SK-N-SH treated with all-trans-retinoic acid at 6 μM for 48 hours (cell line): ENCODE measurements around the gene RIN3.

Experiments
- ATAC-seq: fragments of 200-7000 bp; cut with Tn5 transposase; 3 replicates; pipeline ENCODE4 v1.9.1; 2020; ENCODE audit warnings: mild to moderate bottlenecking, moderate library complexity
- ARNTL ChIP-seq: fragments of 450-650 bp; formaldehyde crosslinking; IDR thresholded peaks from 2 replicates; pipeline ENCODE4 v1.5.0; 2020; ENCODE audit warnings: low read depth, mild to moderate bottlenecking, moderate library complexity, borderline replicate concordance
- BACH2 ChIP-seq: fragments of 250-450 bp; sonication (Bioruptor Pico); IDR thresholded peaks from 2 replicates; pipeline ENCODE4 v1.9.0; 2021; ENCODE audit warnings: mild to moderate bottlenecking, borderline replicate concordance
- CSDC2 ChIP-seq: fragments of 250-450 bp; sonication (Bioruptor Pico); IDR thresholded peaks from 2 replicates; pipeline ENCODE4 v1.5.0; 2020; ENCODE audit warnings: mild to moderate bottlenecking, moderate library complexity
- ESRRG ChIP-seq: fragments of 250-450 bp; sonication (Bioruptor Pico); IDR thresholded peaks from 2 replicates; pipeline ENCODE4 v1.6.1; 2021; ENCODE audit warnings: mild to moderate bottlenecking
- GLIS3 ChIP-seq: fragments of 250-450 bp; sonication (Bioruptor Pico); IDR thresholded peaks from 2 replicates; pipeline ENCODE4 v1.5.0; 2020; ENCODE audit warnings: mild to moderate bottlenecking, moderate library complexity
- ISL1 ChIP-seq: fragments of 250-450 bp; sonication (Bioruptor Pico); IDR thresholded peaks from 2 replicates; pipeline ENCODE4 v2.1.2; 2022; ENCODE audit warnings: mild to moderate bottlenecking, moderate library complexity
- PPARA ChIP-seq: fragments of 250-450 bp; sonication (Bioruptor Pico); IDR thresholded peaks from 2 replicates; pipeline ENCODE4 v1.5.0; 2020; ENCODE audit warnings: mild to moderate bottlenecking, borderline replicate concordance
- RARB ChIP-seq: fragments of 250-450 bp; sonication (Bioruptor Pico); IDR thresholded peaks from 2 replicates; pipeline ENCODE4 v1.8.0; 2021; ENCODE audit warnings: mild to moderate bottlenecking, moderate library complexity
- SNAI2 ChIP-seq: fragments of 250-450 bp; sonication (Bioruptor Pico); IDR thresholded peaks from 2 replicates; pipeline ENCODE4 v1.5.0; 2020; ENCODE audit warnings: mild to moderate bottlenecking, moderate library complexity
- TCF4 ChIP-seq: fragments of 250-450 bp; sonication (Bioruptor Pico); IDR thresholded peaks from 2 replicates; pipeline ENCODE4 v1.8.0; 2021; ENCODE audit warnings: mild to moderate bottlenecking, moderate library complexity, borderline replicate concordance
- TOX ChIP-seq: fragments of 250-450 bp; sonication (Bioruptor Pico); IDR thresholded peaks from 2 replicates; pipeline ENCODE4 v1.8.0; 2021; ENCODE audit warnings: mild to moderate bottlenecking, moderate library complexity, borderline replicate concordance
- ZC3H10 ChIP-seq: fragments of 250-450 bp; sonication (Bioruptor Pico); IDR thresholded peaks from 2 replicates; pipeline ENCODE4 v1.5.1; 2021; ENCODE audit warnings: mild to moderate bottlenecking, moderate library complexity
- ZFP3 ChIP-seq: fragments of 250-450 bp; sonication (Bioruptor Pico); IDR thresholded peaks from 2 replicates; pipeline ENCODE4 v1.5.0; 2020; ENCODE audit warnings: mild to moderate bottlenecking, moderate library complexity
- ZFP30 ChIP-seq: fragments of 450-650 bp; formaldehyde crosslinking; IDR thresholded peaks from 2 replicates; pipeline ENCODE4 v1.5.0; 2022; ENCODE audit warnings: mild to moderate bottlenecking, moderate library complexity
- ZNF565 ChIP-seq: fragments of 450-650 bp; formaldehyde crosslinking; conservative IDR thresholded peaks from 2 replicates; pipeline ENCODE4 v1.5.0; 2020; ENCODE audit warnings: low read depth, mild to moderate bottlenecking, moderate library complexity
- ZNF70 ChIP-seq: fragments of 450-650 bp; formaldehyde crosslinking; IDR thresholded peaks from 2 replicates; pipeline ENCODE4 v1.5.0; 2020; ENCODE audit warnings: mild to moderate bottlenecking, moderate library complexity
- ZNF8 ChIP-seq: fragments of 450-650 bp; formaldehyde crosslinking; IDR thresholded peaks from 2 replicates; pipeline ENCODE4 v1.5.0; 2020; ENCODE audit warnings: mild to moderate bottlenecking, moderate library complexity
- TF ChIP-seq, protein P1 (sequence below): fragments of 250-450 bp; sonication (Bioruptor Pico); IDR thresholded peaks from 2 replicates; pipeline ENCODE4 v1.5.0; 2020; ENCODE audit warnings: mild to moderate bottlenecking, moderate library complexity
- TF ChIP-seq, protein P2 (sequence below): fragments of 250-450 bp; sonication (Bioruptor Pico); IDR thresholded peaks from 2 replicates; pipeline ENCODE4 v1.8.0; 2020; ENCODE audit warnings: mild to moderate bottlenecking, moderate library complexity, borderline replicate concordance
- TF ChIP-seq, protein P3 (sequence below): fragments of 250-450 bp; sonication (Bioruptor Pico); IDR thresholded peaks from 2 replicates; pipeline ENCODE4 v1.5.1; 2020; ENCODE audit warnings: low read depth, mild to moderate bottlenecking, moderate library complexity
- TF ChIP-seq, protein P4 (sequence below): fragments of 250-450 bp; sonication (Bioruptor Pico); IDR thresholded peaks from 2 replicates; pipeline ENCODE4 v1.8.0; 2021; ENCODE audit warnings: low read depth, mild to moderate bottlenecking, moderate library complexity, borderline replicate concordance
- TF ChIP-seq, protein P5 (sequence below): fragments of 250-450 bp; sonication (Bioruptor Pico); IDR thresholded peaks from 2 replicates; pipeline ENCODE4 v1.5.1; 2021; ENCODE audit warnings: mild to moderate bottlenecking, moderate library complexity

RIN3 gene

DNA sequence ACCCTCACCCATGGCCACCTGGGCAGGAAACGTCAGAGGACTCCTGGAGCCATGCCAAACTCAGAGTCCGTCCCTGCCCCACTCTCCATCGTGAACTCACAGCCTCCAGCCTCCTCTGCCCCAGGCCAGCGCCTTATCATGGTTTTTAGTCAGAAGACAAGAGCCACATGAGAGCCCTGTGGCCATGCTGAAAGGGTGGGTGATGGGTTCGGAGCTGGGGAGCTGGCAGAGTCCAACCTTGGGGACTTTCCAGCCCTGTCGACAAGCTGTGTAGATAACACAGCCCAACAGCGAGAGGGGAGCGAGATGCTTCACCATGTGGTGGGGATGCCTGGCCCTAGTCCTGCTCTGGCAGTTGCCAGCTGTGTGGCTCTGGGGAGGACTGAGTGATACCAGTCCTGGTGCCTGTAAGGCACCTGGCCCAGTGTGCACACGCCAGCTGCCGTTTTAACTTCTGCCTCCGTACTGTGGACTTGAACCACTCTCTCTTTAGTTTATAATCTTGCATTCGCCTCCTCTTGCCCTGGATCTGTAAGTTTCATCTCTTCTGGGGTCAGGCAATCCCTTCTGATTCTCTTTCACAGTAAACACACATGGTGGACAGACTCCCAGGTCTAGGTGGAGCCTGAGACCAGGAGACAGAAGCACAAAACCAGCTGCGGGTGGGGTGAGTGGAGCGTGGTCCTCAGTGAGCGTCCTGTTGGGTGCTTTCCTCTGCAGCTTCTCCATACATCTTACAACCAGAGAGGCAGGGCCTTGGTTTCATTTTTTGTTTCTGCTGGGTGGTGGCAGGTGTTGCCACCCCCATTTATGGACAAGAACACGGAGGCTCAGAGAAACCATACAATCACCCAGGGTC is 55.3 kb downstream of the RIN3 start:
- TF ChIP-seq BACH2 (CRISPR knock-in tag) (no peak), ZFP30 (no peak), ARNTL (no peak), ISL1 (no peak), ZFP3 (CRISPR knock-in tag) (no peak), RARB (CRISPR knock-in tag) (no peak)
- TF ChIP-seq, protein P1, sequence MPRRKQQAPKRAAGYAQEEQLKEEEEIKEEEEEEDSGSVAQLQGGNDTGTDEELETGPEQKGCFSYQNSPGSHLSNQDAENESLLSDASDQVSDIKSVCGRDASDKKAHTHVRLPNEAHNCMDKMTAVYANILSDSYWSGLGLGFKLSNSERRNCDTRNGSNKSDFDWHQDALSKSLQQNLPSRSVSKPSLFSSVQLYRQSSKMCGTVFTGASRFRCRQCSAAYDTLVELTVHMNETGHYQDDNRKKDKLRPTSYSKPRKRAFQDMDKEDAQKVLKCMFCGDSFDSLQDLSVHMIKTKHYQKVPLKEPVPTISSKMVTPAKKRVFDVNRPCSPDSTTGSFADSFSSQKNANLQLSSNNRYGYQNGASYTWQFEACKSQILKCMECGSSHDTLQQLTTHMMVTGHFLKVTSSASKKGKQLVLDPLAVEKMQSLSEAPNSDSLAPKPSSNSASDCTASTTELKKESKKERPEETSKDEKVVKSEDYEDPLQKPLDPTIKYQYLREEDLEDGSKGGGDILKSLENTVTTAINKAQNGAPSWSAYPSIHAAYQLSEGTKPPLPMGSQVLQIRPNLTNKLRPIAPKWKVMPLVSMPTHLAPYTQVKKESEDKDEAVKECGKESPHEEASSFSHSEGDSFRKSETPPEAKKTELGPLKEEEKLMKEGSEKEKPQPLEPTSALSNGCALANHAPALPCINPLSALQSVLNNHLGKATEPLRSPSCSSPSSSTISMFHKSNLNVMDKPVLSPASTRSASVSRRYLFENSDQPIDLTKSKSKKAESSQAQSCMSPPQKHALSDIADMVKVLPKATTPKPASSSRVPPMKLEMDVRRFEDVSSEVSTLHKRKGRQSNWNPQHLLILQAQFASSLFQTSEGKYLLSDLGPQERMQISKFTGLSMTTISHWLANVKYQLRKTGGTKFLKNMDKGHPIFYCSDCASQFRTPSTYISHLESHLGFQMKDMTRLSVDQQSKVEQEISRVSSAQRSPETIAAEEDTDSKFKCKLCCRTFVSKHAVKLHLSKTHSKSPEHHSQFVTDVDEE: no peak
- ATAC-seq: no peak; the same call in 2 of the 3 replicates

DNA sequence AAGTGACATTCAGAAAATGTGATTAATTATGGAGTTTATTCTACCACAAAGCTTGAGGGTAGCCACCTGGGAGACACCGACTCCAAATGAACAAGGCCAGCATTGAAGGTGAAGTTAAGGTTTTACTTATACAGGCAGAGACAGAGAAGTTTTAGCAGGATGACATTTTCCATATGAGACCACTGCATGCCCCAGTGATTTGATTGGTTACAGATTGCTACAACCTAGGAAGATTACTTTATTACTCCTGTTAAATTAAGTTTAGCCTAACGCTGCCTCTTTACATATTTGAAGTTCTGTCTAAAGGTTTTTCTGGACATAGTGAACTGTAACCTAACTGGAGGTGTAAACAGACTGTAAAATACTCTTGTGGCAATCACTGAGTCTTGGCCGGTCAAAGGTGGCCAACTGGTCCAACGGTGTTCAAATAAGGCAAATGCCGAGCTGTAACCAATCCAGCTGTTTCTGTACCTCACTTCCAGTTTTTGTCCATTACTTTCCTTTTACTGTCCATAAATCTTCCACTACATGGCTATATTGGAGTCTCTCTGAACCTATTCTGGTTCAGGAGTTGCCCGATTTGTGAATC is 57.2 kb downstream of the RIN3 start:
- ATAC-seq: no peak
- no peak for TF ChIP-seq TCF4
- no peak for TF ChIP-seq ZNF70 (CRISPR knock-in tag)
- no peak for TF ChIP-seq ZNF8 (CRISPR knock-in tag)
- TF ChIP-seq ISL1: no peak
- TF ChIP-seq, protein P2, sequence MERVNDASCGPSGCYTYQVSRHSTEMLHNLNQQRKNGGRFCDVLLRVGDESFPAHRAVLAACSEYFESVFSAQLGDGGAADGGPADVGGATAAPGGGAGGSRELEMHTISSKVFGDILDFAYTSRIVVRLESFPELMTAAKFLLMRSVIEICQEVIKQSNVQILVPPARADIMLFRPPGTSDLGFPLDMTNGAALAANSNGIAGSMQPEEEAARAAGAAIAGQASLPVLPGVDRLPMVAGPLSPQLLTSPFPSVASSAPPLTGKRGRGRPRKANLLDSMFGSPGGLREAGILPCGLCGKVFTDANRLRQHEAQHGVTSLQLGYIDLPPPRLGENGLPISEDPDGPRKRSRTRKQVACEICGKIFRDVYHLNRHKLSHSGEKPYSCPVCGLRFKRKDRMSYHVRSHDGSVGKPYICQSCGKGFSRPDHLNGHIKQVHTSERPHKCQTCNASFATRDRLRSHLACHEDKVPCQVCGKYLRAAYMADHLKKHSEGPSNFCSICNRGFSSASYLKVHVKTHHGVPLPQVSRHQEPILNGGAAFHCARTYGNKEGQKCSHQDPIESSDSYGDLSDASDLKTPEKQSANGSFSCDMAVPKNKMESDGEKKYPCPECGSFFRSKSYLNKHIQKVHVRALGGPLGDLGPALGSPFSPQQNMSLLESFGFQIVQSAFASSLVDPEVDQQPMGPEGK: no peak
- TF ChIP-seq, protein P3, sequence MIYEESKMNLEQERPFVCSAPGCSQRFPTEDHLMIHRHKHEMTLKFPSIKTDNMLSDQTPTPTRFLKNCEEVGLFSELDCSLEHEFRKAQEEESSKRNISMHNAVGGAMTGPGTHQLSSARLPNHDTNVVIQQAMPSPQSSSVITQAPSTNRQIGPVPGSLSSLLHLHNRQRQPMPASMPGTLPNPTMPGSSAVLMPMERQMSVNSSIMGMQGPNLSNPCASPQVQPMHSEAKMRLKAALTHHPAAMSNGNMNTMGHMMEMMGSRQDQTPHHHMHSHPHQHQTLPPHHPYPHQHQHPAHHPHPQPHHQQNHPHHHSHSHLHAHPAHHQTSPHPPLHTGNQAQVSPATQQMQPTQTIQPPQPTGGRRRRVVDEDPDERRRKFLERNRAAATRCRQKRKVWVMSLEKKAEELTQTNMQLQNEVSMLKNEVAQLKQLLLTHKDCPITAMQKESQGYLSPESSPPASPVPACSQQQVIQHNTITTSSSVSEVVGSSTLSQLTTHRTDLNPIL (CRISPR knock-in tag): no peak
- no peak for TF ChIP-seq ZC3H10 (CRISPR knock-in tag)
- TF ChIP-seq, protein P4, sequence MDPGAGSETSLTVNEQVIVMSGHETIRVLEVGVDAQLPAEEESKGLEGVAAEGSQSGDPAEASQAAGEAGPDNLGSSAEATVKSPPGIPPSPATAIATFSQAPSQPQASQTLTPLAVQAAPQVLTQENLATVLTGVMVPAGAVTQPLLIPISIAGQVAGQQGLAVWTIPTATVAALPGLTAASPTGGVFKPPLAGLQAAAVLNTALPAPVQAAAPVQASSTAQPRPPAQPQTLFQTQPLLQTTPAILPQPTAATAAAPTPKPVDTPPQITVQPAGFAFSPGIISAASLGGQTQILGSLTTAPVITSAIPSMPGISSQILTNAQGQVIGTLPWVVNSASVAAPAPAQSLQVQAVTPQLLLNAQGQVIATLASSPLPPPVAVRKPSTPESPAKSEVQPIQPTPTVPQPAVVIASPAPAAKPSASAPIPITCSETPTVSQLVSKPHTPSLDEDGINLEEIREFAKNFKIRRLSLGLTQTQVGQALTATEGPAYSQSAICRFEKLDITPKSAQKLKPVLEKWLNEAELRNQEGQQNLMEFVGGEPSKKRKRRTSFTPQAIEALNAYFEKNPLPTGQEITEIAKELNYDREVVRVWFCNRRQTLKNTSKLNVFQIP (CRISPR knock-in tag): no peak
- TF ChIP-seq, protein P5, sequence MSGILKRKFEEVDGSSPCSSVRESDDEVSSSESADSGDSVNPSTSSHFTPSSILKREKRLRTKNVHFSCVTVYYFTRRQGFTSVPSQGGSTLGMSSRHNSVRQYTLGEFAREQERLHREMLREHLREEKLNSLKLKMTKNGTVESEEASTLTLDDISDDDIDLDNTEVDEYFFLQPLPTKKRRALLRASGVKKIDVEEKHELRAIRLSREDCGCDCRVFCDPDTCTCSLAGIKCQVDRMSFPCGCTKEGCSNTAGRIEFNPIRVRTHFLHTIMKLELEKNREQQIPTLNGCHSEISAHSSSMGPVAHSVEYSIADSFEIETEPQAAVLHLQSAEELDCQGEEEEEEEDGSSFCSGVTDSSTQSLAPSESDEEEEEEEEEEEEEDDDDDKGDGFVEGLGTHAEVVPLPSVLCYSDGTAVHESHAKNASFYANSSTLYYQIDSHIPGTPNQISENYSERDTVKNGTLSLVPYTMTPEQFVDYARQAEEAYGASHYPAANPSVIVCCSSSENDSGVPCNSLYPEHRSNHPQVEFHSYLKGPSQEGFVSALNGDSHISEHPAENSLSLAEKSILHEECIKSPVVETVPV (CRISPR knock-in tag): no peak
- no peak for TF ChIP-seq SNAI2
- no peak for TF ChIP-seq CSDC2 (CRISPR knock-in tag)

DNA sequence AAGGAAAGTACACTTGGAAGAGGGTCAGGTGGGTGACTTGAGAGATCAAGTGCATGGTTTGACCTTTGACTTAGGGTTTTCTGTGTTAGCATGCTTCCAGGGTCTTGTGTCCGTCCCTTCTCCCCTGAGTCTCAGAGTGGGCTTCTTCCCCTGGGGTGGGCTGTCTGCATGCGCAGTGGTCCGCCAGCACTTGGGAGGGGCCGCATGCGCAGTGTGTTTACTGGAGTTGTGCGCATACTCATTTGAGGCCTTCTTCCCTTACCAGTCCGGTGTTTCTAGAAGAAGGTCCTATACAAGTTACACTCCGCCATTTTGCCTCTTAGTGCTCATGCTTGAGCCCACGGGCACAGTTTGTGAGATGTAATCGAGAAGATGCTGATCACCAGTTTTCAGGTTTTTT is 58.5 kb downstream of the RIN3 start:
- no peak for ATAC-seq
- TF ChIP-seq, protein P4 (CRISPR knock-in tag): no peak
- no peak for TF ChIP-seq RARB (CRISPR knock-in tag)
- no peak for TF ChIP-seq ZC3H10 (CRISPR knock-in tag)
- no peak for TF ChIP-seq ZNF70 (CRISPR knock-in tag)
- no peak for TF ChIP-seq GLIS3 (CRISPR knock-in tag)
- no peak for TF ChIP-seq TCF4
- TF ChIP-seq, protein P3 (CRISPR knock-in tag): no peak
- TF ChIP-seq PPARA (CRISPR knock-in tag): no peak
- TF ChIP-seq ZNF565 (CRISPR knock-in tag): no peak
- TF ChIP-seq, protein P1: no peak
- no peak for TF ChIP-seq ESRRG (CRISPR knock-in tag)
- no peak for TF ChIP-seq TOX (CRISPR knock-in tag)
- TF ChIP-seq, all 23 proteins: peak for 0
